AG04449 (cell line): ENCODE measurements around the gene CYP2S1.

ENCODE experiments used
- CTCF ChIA-PET: fragments of 350-600 bp; formaldehyde crosslinking; extraction: SDS; loops from one replicate; lab custom pipeline; 2021; ENCODE audit warnings: antibody characterized with exemption; lab: Yijun Ruan, JAX
- POLR2A ChIA-PET: fragments of 400-600, 350-600 bp; formaldehyde crosslinking; extraction: SDS; loops from one replicate; lab custom pipeline; 2020; ENCODE audit warnings: antibody characterized with exemption, inconsistent platforms; lab: Yijun Ruan, JAX
- DNase-seq: peaks from one replicate; pipeline ENCODE4 v3.0.0-alpha.2; 2010; ENCODE audit warnings: low read depth, low spot score
- H3K4me3 ChIP-seq: 2 replicates; pipeline ENCODE4 v1.5.1; 2011; ENCODE audit warnings: low read depth, mild to moderate bottlenecking, control low read depth, low read length
- CTCF ChIP-seq: IDR thresholded peaks from one replicate; pipeline ENCODE4 v1.5.1; 2011; ENCODE audit warnings: mild to moderate bottlenecking, moderate library complexity, low read length, control low read depth, inconsistent platforms; ENCODE audit not compliant: insufficient read depth; ENCODE audit errors: missing control alignments

The CYP2S1 gene

GRCh38 chr19:41205995-41206394 lies 13.0 kb downstream of the CYP2S1 start:
- no peak overlapping the region for H3K4me3 ChIP-seq
- POLR2A ChIA-PET = interaction anchor here (0.9 kb wide), 1 partner anchor 13 kb away, joined by 3 read pairs; no protein-coding TSS in a partner anchor
- TF ChIP-seq CTCF = no peak
- no peak for DNase-seq
- CTCF ChIA-PET = interaction anchor here (0.8 to 9.3 kb wide), 9 partner anchors 9 to 149 kb away, joined by 3 to 205 read pairs (median 10); partner anchors contain the start of genes CCDC97, CYP2S1 and HNRNPUL1

DNA sequence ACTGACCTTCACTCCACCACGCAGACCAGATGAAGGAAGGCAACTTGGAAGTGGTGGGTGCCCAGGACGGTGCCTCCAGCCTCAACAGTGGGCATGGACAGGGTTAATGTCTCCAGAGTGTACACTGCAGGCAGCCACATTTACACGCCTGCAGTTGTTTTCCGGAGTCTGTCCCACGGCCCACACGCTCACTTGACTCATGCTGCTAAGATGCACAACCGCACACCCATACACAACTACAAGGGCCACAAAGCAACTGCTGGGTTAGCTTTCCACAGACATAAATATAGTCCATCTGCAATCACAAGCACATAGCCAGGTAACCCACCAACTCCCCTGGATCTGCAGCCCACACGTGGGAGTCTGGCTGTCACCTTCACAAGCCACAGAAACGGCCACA lies 13.4 kb downstream of the CYP2S1 start:
- CTCF ChIA-PET = interaction anchor here (0.8 to 9.3 kb wide), 7 partner anchors 10 to 149 kb away, joined by 3 to 205 read pairs (median 5); partner anchors contain the start of genes CCDC97, CYP2S1 and HNRNPUL1
- POLR2A ChIA-PET = interaction anchor here (0.9 kb wide), 1 partner anchor 13 kb away, joined by 3 read pairs; no protein-coding TSS in a partner anchor
- no peak for DNase-seq
- no peak for TF ChIP-seq CTCF
- no peak overlapping the region for H3K4me3 ChIP-seq

GRCh38 chr19:41206926-41207750 lies 14.1 kb downstream of the CYP2S1 start:
- CTCF ChIA-PET = interaction anchor here (0.8 to 9.3 kb wide), 7 partner anchors 10 to 148 kb away, joined by 3 to 205 read pairs (median 5); partner anchors contain the start of genes CCDC97 and HNRNPUL1
- TF ChIP-seq CTCF = no peak
- POLR2A ChIA-PET = interaction anchor here (0.9 kb wide), 1 partner anchor 12 kb away, joined by 3 read pairs; no protein-coding TSS in a partner anchor
- no peak overlapping the region for H3K4me3 ChIP-seq
- no peak for DNase-seq

- H3K4me3 ChIP-seq = no peak overlapping the region
- ChIA-PET POLR2A (no interaction called here), CTCF (no interaction called here)
- DNase-seq = no peak
- TF ChIP-seq CTCF = no peak
Measured at GRCh38 chr19:41214161-41214560, 21.1 kb downstream of the CYP2S1 start.

- ChIA-PET POLR2A (interaction anchor here (2.8 kb wide), 1 partner anchor 46 kb away, joined by 17 read pairs; the partner anchor contains the start of gene HNRNPUL1), CTCF (interaction anchor here (1.0 to 2.2 kb wide), 3 partner anchors 10 to 91 kb away, joined by 3 to 5 read pairs (median 3); no protein-coding TSS in a partner anchor)
Measured at GRCh38 chr19:41217741-41218140, 24.7 kb downstream of the CYP2S1 start.

More at GRCh38 chr19:41217741-41218140, 24.7 kb downstream of the CYP2S1 start:
- no peak for DNase-seq
- TF ChIP-seq CTCF = no peak
- H3K4me3 ChIP-seq = no peak overlapping the region
